ENCODE results near the gene SLC5A9. TPM values are rescaled to one million over a fixed set of nuclear protein-coding genes. Genes with fewer than 3 reads are reported as not detected.

SLC5A9 gene
- total and polyA plus RNA-seq, 9 of the 15 experiments (the other 6 are each of a cell fraction or from before 2014, with no cell fraction given), result not detected

DNA sequence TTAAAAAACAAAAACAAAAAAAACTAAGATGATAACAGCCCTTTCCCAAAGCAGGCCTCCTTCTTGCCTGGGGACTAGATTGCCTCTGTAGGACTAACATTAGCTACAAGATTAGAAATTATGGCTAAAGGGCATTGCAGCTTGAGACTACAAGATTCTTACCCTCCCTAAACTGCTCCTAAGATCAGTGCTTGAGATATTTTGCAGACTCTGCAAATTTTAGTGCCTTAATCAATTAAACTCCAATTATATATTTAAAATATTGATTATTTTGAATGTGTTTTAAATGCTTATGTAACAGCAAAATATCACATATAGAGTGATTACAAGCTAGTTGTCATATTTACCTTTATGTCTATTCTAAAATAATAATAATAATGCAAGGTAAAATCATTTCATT lies 47.4 kb upstream of the SLC5A9 start (continued):
- TF ChIP-seq SAFB (IDR thresholded peaks at IDR 0.05; ENCODE audit: borderline replicate concordance, low read depth, low read length), result no peak
- TF ChIP-seq, protein P1, sequence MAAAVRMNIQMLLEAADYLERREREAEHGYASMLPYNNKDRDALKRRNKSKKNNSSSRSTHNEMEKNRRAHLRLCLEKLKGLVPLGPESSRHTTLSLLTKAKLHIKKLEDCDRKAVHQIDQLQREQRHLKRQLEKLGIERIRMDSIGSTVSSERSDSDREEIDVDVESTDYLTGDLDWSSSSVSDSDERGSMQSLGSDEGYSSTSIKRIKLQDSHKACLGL (CRISPR knock-in tag; IDR thresholded peaks at IDR 0.05; ENCODE audit: borderline replicate concordance, poor library complexity, severe bottlenecking), result no peak
- TF ChIP-seq, protein P2, sequence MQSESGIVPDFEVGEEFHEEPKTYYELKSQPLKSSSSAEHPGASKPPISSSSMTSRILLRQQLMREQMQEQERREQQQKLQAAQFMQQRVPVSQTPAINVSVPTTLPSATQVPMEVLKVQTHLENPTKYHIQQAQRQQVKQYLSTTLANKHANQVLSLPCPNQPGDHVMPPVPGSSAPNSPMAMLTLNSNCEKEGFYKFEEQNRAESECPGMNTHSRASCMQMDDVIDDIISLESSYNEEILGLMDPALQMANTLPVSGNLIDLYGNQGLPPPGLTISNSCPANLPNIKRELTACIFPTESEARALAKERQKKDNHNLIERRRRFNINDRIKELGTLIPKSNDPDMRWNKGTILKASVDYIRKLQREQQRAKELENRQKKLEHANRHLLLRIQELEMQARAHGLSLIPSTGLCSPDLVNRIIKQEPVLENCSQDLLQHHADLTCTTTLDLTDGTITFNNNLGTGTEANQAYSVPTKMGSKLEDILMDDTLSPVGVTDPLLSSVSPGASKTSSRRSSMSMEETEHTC (IDR thresholded peaks at IDR 0.05), result no peak
- TF ChIP-seq TCF7L2 (IDR thresholded peaks at IDR 0.05; ENCODE audit: low read depth, low read length), result no peak
- TF ChIP-seq BRCA1 (IDR thresholded peaks at IDR 0.05), result no peak
- TF ChIP-seq BRCA1 (CRISPR knock-in tag; IDR thresholded peaks at IDR 0.05), result no peak
- no peak for TF ChIP-seq ARHGAP35 (IDR thresholded peaks at IDR 0.05; ENCODE audit: partially characterized antibody)
- no peak for TF ChIP-seq TGIF2 (CRISPR knock-in tag; IDR thresholded peaks at IDR 0.05)

DNA sequence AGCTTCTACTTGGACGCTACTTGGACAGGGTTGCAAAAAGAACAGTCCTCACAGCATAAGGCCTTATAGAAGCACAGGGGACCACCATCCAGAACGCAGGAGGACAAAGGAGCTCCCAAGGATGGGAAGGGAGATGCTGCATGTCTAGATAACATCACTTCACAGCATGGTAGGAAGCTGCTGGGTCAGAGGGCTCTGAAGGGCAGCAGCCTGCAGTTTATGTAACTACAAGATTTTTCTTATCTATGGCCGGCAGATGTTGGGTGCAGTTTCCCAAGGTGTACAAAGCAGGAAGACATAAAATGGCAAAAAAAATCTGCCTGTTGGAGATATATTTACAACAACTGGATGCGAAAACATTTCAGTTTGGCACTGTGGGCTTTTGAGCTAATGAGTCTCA lies 45.3 kb upstream of the SLC5A9 start:
- no TSS peak for BruUV-seq (replicated peaks)
- FAIRE-seq (peak; percentile 91), DNase-seq (ENCODE audit: extremely low read depth in 1 of 4, low spot score in 3 of 4) (peak; percentile 13 to 76 (median 52)), ATAC-seq (peak; percentile 93)
- Histone ChIP-seq H3K9ac (ENCODE audit: insufficient read depth in 1 of 2, low read depth in 2 of 2, low read length in 2 of 2) (no peak overlapping the region), H3K4me3 (no peak overlapping the region), H3K4me1 (replicated peaks in 1 of 2; ENCODE audit: control insufficient read depth in 2 of 2, insufficient read depth in 2 of 2, low read length in 2 of 2) (peaks cover 0 to 6% of the 10 kb centered on the region in 2 experiments; a peak in 1 of 5 replicates), H3K79me2 (ENCODE audit: control insufficient read depth, insufficient read depth, low read length) (no peaks in the 10 kb centered on the region), H3K27ac (ENCODE audit: extremely low read depth, low read depth, low read length) (no peak overlapping the region), H3K9me1 (ENCODE audit: control insufficient read depth, insufficient read depth, low read length) (no peaks in the 10 kb centered on the region), H4K20me1 (replicated peaks; ENCODE audit: control insufficient read depth, insufficient read depth, low read length) (no peaks in the 10 kb centered on the region), H3K36me3 (ENCODE audit: control insufficient read depth, insufficient read depth, low read length) (no peaks in the 10 kb centered on the region), H3K9me3 (replicated peaks; ENCODE audit: control insufficient read depth, insufficient read depth, low read depth, low read length) (no peaks in the 10 kb centered on the region), H3K27me3 (ENCODE audit: control insufficient read depth in 2 of 2, insufficient read depth in 2 of 2, low read length in 2 of 2) (no peaks in the 10 kb centered on the region; a peak in 1 of 5 replicates), H2AFZ (ENCODE audit: low read depth, low read length) (no peak overlapping the region), H3K4me2 (ENCODE audit: insufficient read depth, low read length) (no peak overlapping the region)
- intact Hi-C loops (cut with micrococcal nuclease), result no loop called here
- WGBS (ENCODE audit: insufficient coverage, low coverage, missing lambda C conversion rate), result 3% methylated on average over 4 of the region's 4 CpGs
- ChIA-PET POLR2A (no interaction called here), CTCF (ENCODE audit: low intra/inter-chr PET ratio) (no interaction called here)
- in situ Hi-C loops (cut with MboI), result no loop called here
- TF ChIP-seq TCF3 (CRISPR knock-in tag; IDR thresholded peaks at IDR 0.05) (peak; percentile 92), SOX6 (IDR thresholded peaks at IDR 0.05) (peak; percentile 89), CXXC5 (CRISPR knock-in tag; IDR thresholded peaks at IDR 0.05) (peak; percentile 53), CC2D1A (IDR thresholded peaks at IDR 0.05) (peak; percentile 88; the same call in 1 of the 2 replicates), ATF1 (CRISPR knock-in tag; IDR thresholded peaks at IDR 0.05) (no peak), ATF1 (tag; IDR thresholded peaks at IDR 0.05) (0 out of 2 replicates have a peak, but pooled peaks have one; percentile 34), JUN (IDR thresholded peaks at IDR 0.05; ENCODE audit: borderline replicate concordance, low read depth, low read length) (no peak), JUN (CRISPR knock-in tag; IDR thresholded peaks at IDR 0.05; ENCODE audit: borderline replicate concordance) (no peak), FOXA1 (IDR thresholded peaks at IDR 0.05; ENCODE audit: borderline replicate concordance) (no peak), TRIM24 (IDR thresholded peaks at IDR 0.05) (peak; percentile 86 to 90)
- TF ChIP-seq, protein P3, sequence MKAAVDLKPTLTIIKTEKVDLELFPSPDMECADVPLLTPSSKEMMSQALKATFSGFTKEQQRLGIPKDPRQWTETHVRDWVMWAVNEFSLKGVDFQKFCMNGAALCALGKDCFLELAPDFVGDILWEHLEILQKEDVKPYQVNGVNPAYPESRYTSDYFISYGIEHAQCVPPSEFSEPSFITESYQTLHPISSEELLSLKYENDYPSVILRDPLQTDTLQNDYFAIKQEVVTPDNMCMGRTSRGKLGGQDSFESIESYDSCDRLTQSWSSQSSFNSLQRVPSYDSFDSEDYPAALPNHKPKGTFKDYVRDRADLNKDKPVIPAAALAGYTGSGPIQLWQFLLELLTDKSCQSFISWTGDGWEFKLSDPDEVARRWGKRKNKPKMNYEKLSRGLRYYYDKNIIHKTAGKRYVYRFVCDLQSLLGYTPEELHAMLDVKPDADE (conservative IDR thresholded peaks at IDR 0.05; ENCODE audit: control insufficient read depth, low read depth, low read length), result no peak
- TF ChIP-seq, protein P4, sequence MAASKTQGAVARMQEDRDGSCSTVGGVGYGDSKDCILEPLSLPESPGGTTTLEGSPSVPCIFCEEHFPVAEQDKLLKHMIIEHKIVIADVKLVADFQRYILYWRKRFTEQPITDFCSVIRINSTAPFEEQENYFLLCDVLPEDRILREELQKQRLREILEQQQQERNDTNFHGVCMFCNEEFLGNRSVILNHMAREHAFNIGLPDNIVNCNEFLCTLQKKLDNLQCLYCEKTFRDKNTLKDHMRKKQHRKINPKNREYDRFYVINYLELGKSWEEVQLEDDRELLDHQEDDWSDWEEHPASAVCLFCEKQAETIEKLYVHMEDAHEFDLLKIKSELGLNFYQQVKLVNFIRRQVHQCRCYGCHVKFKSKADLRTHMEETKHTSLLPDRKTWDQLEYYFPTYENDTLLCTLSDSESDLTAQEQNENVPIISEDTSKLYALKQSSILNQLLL (CRISPR knock-in tag; IDR thresholded peaks at IDR 0.05; ENCODE audit: borderline replicate concordance), result no peak
